Measurements from ENCODE around the gene TFR2.

DNA sequence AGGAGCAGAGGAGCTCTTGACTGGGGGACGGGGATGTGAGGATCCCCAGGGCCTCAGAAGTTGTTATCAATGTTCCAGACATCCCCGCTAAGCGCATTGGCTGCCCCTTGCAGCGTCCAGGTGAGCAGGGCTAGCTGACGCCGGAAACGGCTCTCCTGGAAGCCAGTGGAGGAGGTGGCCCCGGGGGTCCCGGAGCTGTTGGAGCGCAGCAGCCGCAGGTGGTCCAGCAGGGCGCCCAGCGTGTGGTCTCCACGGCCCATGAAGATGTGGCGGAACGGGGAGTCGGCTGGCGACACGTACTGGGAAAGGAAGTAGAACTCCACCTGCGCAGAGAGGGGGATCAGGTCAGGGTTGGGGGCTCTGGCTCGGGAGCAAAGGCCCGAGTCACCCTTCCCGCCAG is 20.5 kb downstream of the TFR2 start:
- TF ChIP-seq, protein P1, sequence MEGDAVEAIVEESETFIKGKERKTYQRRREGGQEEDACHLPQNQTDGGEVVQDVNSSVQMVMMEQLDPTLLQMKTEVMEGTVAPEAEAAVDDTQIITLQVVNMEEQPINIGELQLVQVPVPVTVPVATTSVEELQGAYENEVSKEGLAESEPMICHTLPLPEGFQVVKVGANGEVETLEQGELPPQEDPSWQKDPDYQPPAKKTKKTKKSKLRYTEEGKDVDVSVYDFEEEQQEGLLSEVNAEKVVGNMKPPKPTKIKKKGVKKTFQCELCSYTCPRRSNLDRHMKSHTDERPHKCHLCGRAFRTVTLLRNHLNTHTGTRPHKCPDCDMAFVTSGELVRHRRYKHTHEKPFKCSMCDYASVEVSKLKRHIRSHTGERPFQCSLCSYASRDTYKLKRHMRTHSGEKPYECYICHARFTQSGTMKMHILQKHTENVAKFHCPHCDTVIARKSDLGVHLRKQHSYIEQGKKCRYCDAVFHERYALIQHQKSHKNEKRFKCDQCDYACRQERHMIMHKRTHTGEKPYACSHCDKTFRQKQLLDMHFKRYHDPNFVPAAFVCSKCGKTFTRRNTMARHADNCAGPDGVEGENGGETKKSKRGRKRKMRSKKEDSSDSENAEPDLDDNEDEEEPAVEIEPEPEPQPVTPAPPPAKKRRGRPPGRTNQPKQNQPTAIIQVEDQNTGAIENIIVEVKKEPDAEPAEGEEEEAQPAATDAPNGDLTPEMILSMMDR (IDR thresholded peaks at IDR 0.05): no peak
- TF ChIP-seq CREM (CRISPR knock-in tag; IDR thresholded peaks at IDR 0.05) (no peak), SMAD4 (CRISPR knock-in tag; IDR thresholded peaks at IDR 0.05) (no peak), GTF2I (CRISPR knock-in tag; conservative IDR thresholded peaks at IDR 0.05) (no peak), JUN (CRISPR knock-in tag; IDR thresholded peaks at IDR 0.05) (no peak), SP1 (CRISPR knock-in tag; conservative IDR thresholded peaks at IDR 0.05) (no peak), FOXP1 (CRISPR knock-in tag; IDR thresholded peaks at IDR 0.05; ENCODE audit: borderline replicate concordance) (no peak), ESRRA (CRISPR knock-in tag; IDR thresholded peaks at IDR 0.05; ENCODE audit: borderline replicate concordance) (no peak)
- TF ChIP-seq, protein P2, sequence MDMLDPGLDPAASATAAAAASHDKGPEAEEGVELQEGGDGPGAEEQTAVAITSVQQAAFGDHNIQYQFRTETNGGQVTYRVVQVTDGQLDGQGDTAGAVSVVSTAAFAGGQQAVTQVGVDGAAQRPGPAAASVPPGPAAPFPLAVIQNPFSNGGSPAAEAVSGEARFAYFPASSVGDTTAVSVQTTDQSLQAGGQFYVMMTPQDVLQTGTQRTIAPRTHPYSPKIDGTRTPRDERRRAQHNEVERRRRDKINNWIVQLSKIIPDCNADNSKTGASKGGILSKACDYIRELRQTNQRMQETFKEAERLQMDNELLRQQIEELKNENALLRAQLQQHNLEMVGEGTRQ (CRISPR knock-in tag; IDR thresholded peaks at IDR 0.05): no peak
- TF ChIP-seq, protein P3, sequence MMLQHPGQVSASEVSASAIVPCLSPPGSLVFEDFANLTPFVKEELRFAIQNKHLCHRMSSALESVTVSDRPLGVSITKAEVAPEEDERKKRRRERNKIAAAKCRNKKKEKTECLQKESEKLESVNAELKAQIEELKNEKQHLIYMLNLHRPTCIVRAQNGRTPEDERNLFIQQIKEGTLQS (CRISPR knock-in tag; conservative IDR thresholded peaks at IDR 0.05): no peak
